Osteocyte (in vitro differentiated cells): ENCODE results near the gene CHMP5. TPM values are rescaled to one million over a fixed set of nuclear protein-coding genes. Genes with fewer than 3 reads are reported as not detected.

ENCODE experiments used
- DNase-seq: peaks from one replicate; pipeline ENCODE4 v3.0.0; 2021; ENCODE audit warnings: mixed read lengths; ENCODE audit not compliant: unreplicated experiment; ENCODE audit errors: extremely low spot score
- H3K27ac Mint-ChIP-seq: one replicate; pipeline ENCODE4 v1.8.0; 2021; ENCODE audit warnings: mild to moderate bottlenecking, mixed read lengths; ENCODE audit not compliant: unreplicated experiment
- H3K27me3 Mint-ChIP-seq: one replicate; pipeline ENCODE4 v1.8.0; 2021; ENCODE audit warnings: mixed read lengths; ENCODE audit not compliant: unreplicated experiment
- H3K36me3 Mint-ChIP-seq: one replicate; pipeline ENCODE4 v1.8.0; 2021; ENCODE audit warnings: mixed read lengths; ENCODE audit not compliant: unreplicated experiment
- H3K4me1 Mint-ChIP-seq: one replicate; pipeline ENCODE4 v1.8.0; 2021; ENCODE audit warnings: mixed read lengths; ENCODE audit not compliant: unreplicated experiment
- H3K4me3 Mint-ChIP-seq: one replicate; pipeline ENCODE4 v1.8.0; 2021; ENCODE audit warnings: mild to moderate bottlenecking, moderate library complexity, mixed read lengths; ENCODE audit not compliant: unreplicated experiment
- H3K9me3 Mint-ChIP-seq: one replicate; pipeline ENCODE4 v1.8.0; 2021; ENCODE audit warnings: mixed read lengths; ENCODE audit not compliant: unreplicated experiment
- CTCF ChIP-seq: fragments of 200-600 bp; sonication (generic); IDR thresholded peaks from 2 replicates; pipeline ENCODE4 v1.5.0; 2021; ENCODE audit warnings: antibody characterized with exemption, mild to moderate bottlenecking, moderate library complexity
- total RNA-seq: library from RNA; stranded (reverse); gene quantifications from 2 replicates; pipeline ENCODE4 v1.2.1, GENCODE V29; 2021

Gene CHMP5
- total RNA-seq, 1 donor from 2014 or later = 63.7 TPM

- no peak overlapping the region for H3K27ac Mint-ChIP-seq
- no peaks in the 10 kb centered on the region for H3K4me1 Mint-ChIP-seq
- H3K4me3 Mint-ChIP-seq = no peak overlapping the region
Measured at GRCh38 chr9:33244137-33244784, 20.6 kb upstream of the CHMP5 start.

GRCh38 chr9:33245341-33245740 lies 19.5 kb upstream of the CHMP5 start:
- DNase-seq = no peak
- no peaks in the 10 kb centered on the region for H3K4me1 Mint-ChIP-seq
- peaks cover 11% of the 10 kb centered on the region for H3K27me3 Mint-ChIP-seq
- no peaks in the 10 kb centered on the region for H3K9me3 Mint-ChIP-seq
- H3K27ac Mint-ChIP-seq = no peak overlapping the region
- H3K36me3 Mint-ChIP-seq = no peaks in the 10 kb centered on the region
- H3K4me3 Mint-ChIP-seq = no peak overlapping the region
- no peak for TF ChIP-seq CTCF

More at GRCh38 chr9:33244137-33244784, 20.6 kb upstream of the CHMP5 start:
- Mint-ChIP-seq H3K36me3 (no peaks in the 10 kb centered on the region), H3K9me3 (no peaks in the 10 kb centered on the region), H3K27me3 (peaks cover 11% of the 10 kb centered on the region)
- DNase-seq = no peak
- no peak for TF ChIP-seq CTCF

GRCh38 chr9:33246269-33246860 lies 18.5 kb upstream of the CHMP5 start:
- H3K4me3 Mint-ChIP-seq = no peak overlapping the region
- no peak for TF ChIP-seq CTCF
- H3K9me3 Mint-ChIP-seq = no peaks in the 10 kb centered on the region
- H3K36me3 Mint-ChIP-seq = peaks cover 2% of the 10 kb centered on the region
- no peak overlapping the region for H3K27ac Mint-ChIP-seq
- peaks cover 4% of the 10 kb centered on the region for H3K27me3 Mint-ChIP-seq
- no peak for DNase-seq
- no peaks in the 10 kb centered on the region for H3K4me1 Mint-ChIP-seq

GRCh38 chr9:33248606-33249005 lies 16.2 kb upstream of the CHMP5 start:
- Mint-ChIP-seq H3K4me3 (no peak overlapping the region), H3K27ac (no peak overlapping the region), H3K27me3 (no peaks in the 10 kb centered on the region), H3K4me1 (no peaks in the 10 kb centered on the region), H3K36me3 (peaks cover 13% of the 10 kb centered on the region), H3K9me3 (no peaks in the 10 kb centered on the region)
- no peak for TF ChIP-seq CTCF
- no peak for DNase-seq

GRCh38 chr9:33249087-33249658 lies 15.7 kb upstream of the CHMP5 start:
- DNase-seq = no peak
- no peaks in the 10 kb centered on the region for H3K4me1 Mint-ChIP-seq
- no peaks in the 10 kb centered on the region for H3K9me3 Mint-ChIP-seq
- no peak for TF ChIP-seq CTCF
- no peaks in the 10 kb centered on the region for H3K27me3 Mint-ChIP-seq
- no peak overlapping the region for H3K27ac Mint-ChIP-seq
- peaks cover 15% of the 10 kb centered on the region for H3K36me3 Mint-ChIP-seq
- no peak overlapping the region for H3K4me3 Mint-ChIP-seq
